Calu3 (cell line): ENCODE data around the gene HEPACAM. TPM values are rescaled to one million over a fixed set of nuclear protein-coding genes. Genes with fewer than 3 reads are reported as not detected.

Source experiments
- BruUV-seq: library from RNA; stranded (reverse); fragments of 400-500 nt; replicated peaks from 2 replicates; lab custom pipeline; 2021; lab: Mats Ljungman, UMichigan
- CTCF ChIA-PET: fragments of 300-600 bp; sonication (Branson Sonifier 250); formaldehyde crosslinking; loops from one replicate; lab custom pipeline; 2022; ENCODE audit warnings: antibody characterized with exemption; lab: Charles Lee
- DNase-seq: peaks from one replicate; pipeline ENCODE4 v3.0.0; 2022
- H3K27ac Mint-ChIP-seq: one replicate; pipeline ENCODE4 v1.8.0; 2022; ENCODE audit warnings: mixed read lengths; ENCODE audit not compliant: unreplicated experiment
- H3K27me3 Mint-ChIP-seq: one replicate; pipeline ENCODE4 v1.8.0; 2022; ENCODE audit warnings: mixed read lengths; ENCODE audit not compliant: unreplicated experiment
- H3K36me3 Mint-ChIP-seq: one replicate; pipeline ENCODE4 v1.8.0; 2022; ENCODE audit warnings: mild to moderate bottlenecking, moderate library complexity, mixed read lengths; ENCODE audit not compliant: insufficient read depth, unreplicated experiment
- H3K4me1 Mint-ChIP-seq: one replicate; pipeline ENCODE4 v1.8.0; 2022; ENCODE audit warnings: mild to moderate bottlenecking, low read depth, mixed read lengths; ENCODE audit not compliant: unreplicated experiment
- H3K4me3 Mint-ChIP-seq: one replicate; pipeline ENCODE4 v1.8.0; 2022; ENCODE audit warnings: mild to moderate bottlenecking, low read depth, moderate library complexity, mixed read lengths; ENCODE audit not compliant: unreplicated experiment
- H3K9me3 Mint-ChIP-seq: one replicate; pipeline ENCODE4 v1.8.0; 2022; ENCODE audit warnings: low read depth, mixed read lengths; ENCODE audit not compliant: unreplicated experiment
- CTCF ChIP-seq: fragments of 200-600 bp; IDR thresholded peaks from one replicate; pipeline ENCODE4 v1.8.0; 2022; ENCODE audit warnings: antibody characterized with exemption; ENCODE audit not compliant: unreplicated experiment
- intact Hi-C: fragments of 100-400 bp; cut with micrococcal nuclease; formaldehyde crosslinking; loops from one replicate; pipeline ENCODE4 v1.10.0; 2022; ENCODE audit not compliant: unreplicated experiment
- total RNA-seq: library from RNA; stranded (reverse); gene quantifications from 2 replicates; pipeline ENCODE4 v1.2.3, GENCODE V29; 2022

Gene HEPACAM
- total RNA-seq, 1 experiment from 2014 or later: not detected

GRCh38 chr11:124928942-124929665 lies 6.7 kb downstream of the HEPACAM start:
- intact Hi-C loops: no loop called here
- Mint-ChIP-seq H3K36me3 (no peaks in the 10 kb centered on the region), H3K4me1 (no peaks in the 10 kb centered on the region), H3K9me3 (no peaks in the 10 kb centered on the region), H3K4me3 (no peak overlapping the region), H3K27ac (no peak overlapping the region), H3K27me3 (peaks cover 48% of the 10 kb centered on the region)
- BruUV-seq: no TSS peak
- DNase-seq: no peak
- no peak for TF ChIP-seq CTCF
- CTCF ChIA-PET: no interaction called here

- no TSS peak for BruUV-seq
- H3K4me3 Mint-ChIP-seq: no peak overlapping the region
- DNase-seq: no peak
- no peaks in the 10 kb centered on the region for H3K36me3 Mint-ChIP-seq
- TF ChIP-seq CTCF: no peak
- H3K27me3 Mint-ChIP-seq: peaks cover 46% of the 10 kb centered on the region
- no peaks in the 10 kb centered on the region for H3K4me1 Mint-ChIP-seq
- no peaks in the 10 kb centered on the region for H3K9me3 Mint-ChIP-seq
- CTCF ChIA-PET: no interaction called here
- intact Hi-C loops: no loop called here
- no peak overlapping the region for H3K27ac Mint-ChIP-seq
Measured at GRCh38 chr11:124923296-124923695, 12.6 kb downstream of the HEPACAM start.

GRCh38 chr11:124922831-124923230 lies 13.0 kb downstream of the HEPACAM start:
- DNase-seq: no peak
- TF ChIP-seq CTCF: no peak
- no peaks in the 10 kb centered on the region for H3K9me3 Mint-ChIP-seq
- no peaks in the 10 kb centered on the region for H3K4me1 Mint-ChIP-seq
- intact Hi-C loops: no loop called here
- H3K27me3 Mint-ChIP-seq: peaks cover 47% of the 10 kb centered on the region
- no peak overlapping the region for H3K27ac Mint-ChIP-seq
- no peaks in the 10 kb centered on the region for H3K36me3 Mint-ChIP-seq
- no peak overlapping the region for H3K4me3 Mint-ChIP-seq
- no TSS peak for BruUV-seq
- CTCF ChIA-PET: no interaction called here

- CTCF ChIA-PET: no interaction called here
- no peaks in the 10 kb centered on the region for H3K9me3 Mint-ChIP-seq
- H3K4me3 Mint-ChIP-seq: no peak overlapping the region
- intact Hi-C loops: no loop called here
- no peak for TF ChIP-seq CTCF
- H3K36me3 Mint-ChIP-seq: no peaks in the 10 kb centered on the region
- H3K4me1 Mint-ChIP-seq: no peaks in the 10 kb centered on the region
- DNase-seq: no peak
- H3K27ac Mint-ChIP-seq: no peak overlapping the region
- H3K27me3 Mint-ChIP-seq: peaks cover 65% of the 10 kb centered on the region
- no TSS peak for BruUV-seq
Measured at GRCh38 chr11:124920870-124921609, 14.8 kb downstream of the HEPACAM start.
